HEK293 (cell line): ENCODE measurements around the gene TMEM176A.

Source experiments
- CTCF ChIA-PET: fragments of 350-600 bp; formaldehyde crosslinking; extraction: SDS; loops from one replicate; lab custom pipeline; 2021; ENCODE audit warnings: antibody characterized with exemption; lab: Yijun Ruan, JAX
- POLR2A ChIA-PET: fragments of 300-600 bp; formaldehyde crosslinking; extraction: SDS; loops from one replicate; lab custom pipeline; 2020; ENCODE audit warnings: antibody characterized with exemption, inconsistent platforms; lab: Yijun Ruan, JAX
- H3K27ac ChIP-seq: fragments of 200-500 bp; sonication (Bioruptor generic); 2 replicates; pipeline ENCODE4 v1.5.1; 2014; ENCODE audit warnings: low read depth, low read length, control low read depth, inconsistent platforms; ENCODE audit errors: extremely low read depth
- H3K36me3 ChIP-seq, 2 experiments: fragments of 200-500 bp in 1 of 2; sonication (Bioruptor generic) in 1 of 2; 1 replicate in 1 of 2; 2 replicates in 1 of 2; pipeline ENCODE4 v1.5.1; 2014 to 2017; ENCODE audit warnings: inconsistent platforms in 2 of 2, low read length in 2 of 2; ENCODE audit not compliant: control insufficient read depth in 2 of 2, insufficient read depth in 1 of 2
- H3K4me1 ChIP-seq: fragments of 200-500 bp; sonication (Bioruptor generic); 2 replicates; pipeline ENCODE4 v1.5.1; 2014; ENCODE audit warnings: mild to moderate bottlenecking, low read length, inconsistent platforms; ENCODE audit not compliant: control insufficient read depth, insufficient read depth
- H3K4me3 ChIP-seq: 2 replicates; pipeline ENCODE4 v1.5.1; 2011; ENCODE audit warnings: low read depth, mild to moderate bottlenecking, control low read depth, low read length, moderate library complexity
- H3K9me3 ChIP-seq: fragments of 200-500 bp; sonication (Bioruptor generic); 2 replicates; pipeline ENCODE4 v1.5.1; 2014; ENCODE audit warnings: low read depth, low read length, inconsistent platforms; ENCODE audit not compliant: control insufficient read depth, insufficient read depth
- BCL6B ChIP-seq: fragments of 450-650 bp; formaldehyde crosslinking; IDR thresholded peaks from 2 replicates; pipeline ENCODE4 v1.5.1; 2017; ENCODE audit warnings: missing biosample characterization, missing genetic modification characterization
- KLF16 ChIP-seq: fragments of 450-650 bp; formaldehyde crosslinking; IDR thresholded peaks from 2 replicates; pipeline ENCODE4 v1.5.1; 2017; ENCODE audit warnings: missing biosample characterization, missing genetic modification characterization
- KLF7 ChIP-seq: fragments of 450-650 bp; formaldehyde crosslinking; IDR thresholded peaks from 2 replicates; pipeline ENCODE4 v1.5.1; 2016; ENCODE audit warnings: missing biosample characterization, missing genetic modification characterization, borderline replicate concordance
- MEIS1 ChIP-seq: sonication (generic); formaldehyde crosslinking; IDR thresholded peaks from 2 replicates; pipeline ENCODE4 v1.8.1; 2022; ENCODE audit warnings: missing genetic modification reagents, mild to moderate bottlenecking, borderline replicate concordance
- PATZ1 ChIP-seq: fragments of 450-650 bp; formaldehyde crosslinking; IDR thresholded peaks from 2 replicates; pipeline ENCODE4 v1.5.1; 2016; ENCODE audit warnings: missing biosample characterization, missing genetic modification characterization
- RBAK ChIP-seq: fragments of 450-650 bp; formaldehyde crosslinking; IDR thresholded peaks from 2 replicates; pipeline ENCODE4 v1.5.1; 2016; ENCODE audit warnings: missing biosample characterization, missing genetic modification characterization
- TRIM28 ChIP-seq: IDR thresholded peaks from 2 replicates; pipeline ENCODE4 v1.6.1; 2011; ENCODE audit warnings: low read length, control low read depth, borderline replicate concordance
- ZNF132 ChIP-seq: fragments of 450-650 bp; formaldehyde crosslinking; IDR thresholded peaks from 2 replicates; pipeline ENCODE4 v1.5.1; 2017; ENCODE audit warnings: missing biosample characterization, missing genetic modification characterization, borderline replicate concordance
- ZNF138 ChIP-seq: fragments of 450-650 bp; formaldehyde crosslinking; IDR thresholded peaks from 2 replicates; pipeline ENCODE4 v1.5.1; 2016; ENCODE audit warnings: missing biosample characterization, missing genetic modification characterization, borderline replicate concordance
- ZNF169 ChIP-seq: fragments of 450-650 bp; formaldehyde crosslinking; IDR thresholded peaks from 2 replicates; pipeline ENCODE4 v1.5.1; 2016; ENCODE audit warnings: missing biosample characterization, missing genetic modification characterization
- ZNF221 ChIP-seq: fragments of 450-650 bp; formaldehyde crosslinking; IDR thresholded peaks from 2 replicates; pipeline ENCODE4 v1.5.1; 2017; ENCODE audit warnings: missing biosample characterization, missing genetic modification characterization, borderline replicate concordance
- ZNF23 ChIP-seq: fragments of 450-650 bp; formaldehyde crosslinking; IDR thresholded peaks from 2 replicates; pipeline ENCODE4 v1.5.1; 2016; ENCODE audit warnings: missing biosample characterization, missing genetic modification characterization, borderline replicate concordance
- ZNF26 ChIP-seq: fragments of 450-650 bp; formaldehyde crosslinking; IDR thresholded peaks from 2 replicates; pipeline ENCODE4 v1.5.1; 2016; ENCODE audit warnings: missing biosample characterization, missing genetic modification characterization
- ZNF366 ChIP-seq: fragments of 450-650 bp; formaldehyde crosslinking; conservative IDR thresholded peaks from 2 replicates; pipeline ENCODE4 v1.5.1; 2016; ENCODE audit warnings: missing biosample characterization, missing genetic modification characterization
- ZNF394 ChIP-seq: fragments of 450-650 bp; formaldehyde crosslinking; IDR thresholded peaks from 2 replicates; pipeline ENCODE4 v1.5.1; 2016; ENCODE audit warnings: missing biosample characterization, missing genetic modification characterization, mild to moderate bottlenecking, moderate library complexity, borderline replicate concordance
- ZNF488 ChIP-seq: fragments of 450-650 bp; formaldehyde crosslinking; IDR thresholded peaks from 2 replicates; pipeline ENCODE4 v1.5.1; 2016; ENCODE audit warnings: missing biosample characterization, missing genetic modification characterization
- ZNF513 ChIP-seq: fragments of 450-650 bp; IDR thresholded peaks from 2 replicates; pipeline ENCODE4 v1.5.1; 2018; ENCODE audit warnings: missing biosample characterization, missing genetic modification characterization
- ZNF600 ChIP-seq: fragments of 450-650 bp; formaldehyde crosslinking; IDR thresholded peaks from 2 replicates; pipeline ENCODE4 v1.5.1; 2016; ENCODE audit warnings: missing biosample characterization, missing genetic modification characterization
- ZNF704 ChIP-seq: fragments of 450-650 bp; formaldehyde crosslinking; IDR thresholded peaks from 2 replicates; pipeline ENCODE4 v1.5.1; 2016; ENCODE audit warnings: missing biosample characterization, missing genetic modification characterization

TMEM176A gene

GRCh38 chr7:150846291-150847115 lies 45.9 kb downstream of the TMEM176A start:
- POLR2A ChIA-PET: no interaction called here
- no peak overlapping the region for H3K27ac ChIP-seq
- TF ChIP-seq ZNF366: no peak
- TF ChIP-seq ZNF221 (tag by site-specific recombination): no peak
- TF ChIP-seq BCL6B: no peak
- no peak for TF ChIP-seq ZNF394 (tag by site-specific recombination)
- no peak for TF ChIP-seq ZNF704
- TF ChIP-seq ZNF169 (tag by site-specific recombination): no peak
- TF ChIP-seq ZNF488: no peak
- TF ChIP-seq KLF7 (tag by site-specific recombination): no peak
- no peak for TF ChIP-seq ZNF138
- no peak for TF ChIP-seq MEIS1 (CRISPR knock-in tag)
- no peak for TF ChIP-seq KLF16 (tag by site-specific recombination)
- no peak for TF ChIP-seq PATZ1 (tag by site-specific recombination)
- TF ChIP-seq ZNF26 (tag by site-specific recombination): no peak
- no peak for TF ChIP-seq ZNF513 (tag by site-specific recombination)
- no peak for TF ChIP-seq ZNF600
- no peak for TF ChIP-seq ZNF23 (tag by site-specific recombination)
- no peak for TF ChIP-seq TRIM28
- TF ChIP-seq RBAK (tag by site-specific recombination): no peak
- no peak for TF ChIP-seq ZNF132 (tag by site-specific recombination)
- CTCF ChIA-PET: no interaction called here
- no peaks in the 10 kb centered on the region for H3K9me3 ChIP-seq
- no peaks in the 10 kb centered on the region for H3K36me3 ChIP-seq
- no peak overlapping the region for H3K4me3 ChIP-seq
- no peaks in the 10 kb centered on the region for H3K4me1 ChIP-seq
